ENCODE measurements around the gene ARHGAP22. TPM values are rescaled to one million over a fixed set of nuclear protein-coding genes. Genes with fewer than 3 reads are reported as not detected.

The ARHGAP22 gene
- total RNA-seq, 1 experiment from 2014 or later, result 1.8 TPM

DNA sequence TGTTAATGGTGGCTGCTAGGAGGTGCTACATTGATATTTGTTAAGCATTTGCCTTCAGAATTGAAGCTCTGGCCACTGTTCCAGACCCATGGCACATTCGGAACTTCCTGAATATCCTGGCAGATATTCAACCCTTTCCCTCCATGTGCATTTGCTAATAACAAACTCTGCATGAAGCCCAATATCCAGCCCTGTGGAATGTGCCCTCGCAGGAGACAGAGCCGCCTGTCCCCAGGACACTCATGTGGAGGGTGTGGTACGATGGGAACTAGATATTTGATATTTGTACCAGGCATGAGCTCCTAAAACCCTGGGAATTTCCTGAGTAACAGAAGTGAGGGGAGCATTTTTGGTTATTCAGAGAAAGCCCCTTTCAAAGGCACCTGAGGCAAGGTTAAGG lies 21.6 kb upstream of the ARHGAP22 start:
- Histone ChIP-seq H3K4me1 (ENCODE audit: control insufficient read depth, insufficient read depth, low read length) (no peaks in the 10 kb centered on the region), H3K9me3 (ENCODE audit: control insufficient read depth, insufficient read depth, low read depth, low read length) (peaks cover 5% of the 10 kb centered on the region; the same call in 1 of the 2 replicates), H3K27me3 (ENCODE audit: control insufficient read depth, insufficient read depth, low read length) (0 out of 2 replicates have a peak, but pooled peaks cover 6% of the 10 kb centered on the region), H3K4me3 (ENCODE audit: low read depth in 2 of 2, low read length in 2 of 2) (no peak overlapping the region), H3K27ac (ENCODE audit: low read length) (no peak overlapping the region), H3K36me3 (ENCODE audit: control insufficient read depth, insufficient read depth, low read length) (no peaks in the 10 kb centered on the region)
- ChIA-PET CTCF (interaction anchor here (1.0 kb wide), 1 partner anchor 11 kb away, joined by 3 read pairs; no protein-coding TSS in a partner anchor), POLR2A (no interaction called here)
- TF ChIP-seq, protein P1, sequence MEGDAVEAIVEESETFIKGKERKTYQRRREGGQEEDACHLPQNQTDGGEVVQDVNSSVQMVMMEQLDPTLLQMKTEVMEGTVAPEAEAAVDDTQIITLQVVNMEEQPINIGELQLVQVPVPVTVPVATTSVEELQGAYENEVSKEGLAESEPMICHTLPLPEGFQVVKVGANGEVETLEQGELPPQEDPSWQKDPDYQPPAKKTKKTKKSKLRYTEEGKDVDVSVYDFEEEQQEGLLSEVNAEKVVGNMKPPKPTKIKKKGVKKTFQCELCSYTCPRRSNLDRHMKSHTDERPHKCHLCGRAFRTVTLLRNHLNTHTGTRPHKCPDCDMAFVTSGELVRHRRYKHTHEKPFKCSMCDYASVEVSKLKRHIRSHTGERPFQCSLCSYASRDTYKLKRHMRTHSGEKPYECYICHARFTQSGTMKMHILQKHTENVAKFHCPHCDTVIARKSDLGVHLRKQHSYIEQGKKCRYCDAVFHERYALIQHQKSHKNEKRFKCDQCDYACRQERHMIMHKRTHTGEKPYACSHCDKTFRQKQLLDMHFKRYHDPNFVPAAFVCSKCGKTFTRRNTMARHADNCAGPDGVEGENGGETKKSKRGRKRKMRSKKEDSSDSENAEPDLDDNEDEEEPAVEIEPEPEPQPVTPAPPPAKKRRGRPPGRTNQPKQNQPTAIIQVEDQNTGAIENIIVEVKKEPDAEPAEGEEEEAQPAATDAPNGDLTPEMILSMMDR (IDR thresholded peaks at IDR 0.05), result no peak
- no peak for TF ChIP-seq POLR2AphosphoS5 (IDR thresholded peaks at IDR 0.05; ENCODE audit: low read depth, low read length)
- TF ChIP-seq, protein P2, sequence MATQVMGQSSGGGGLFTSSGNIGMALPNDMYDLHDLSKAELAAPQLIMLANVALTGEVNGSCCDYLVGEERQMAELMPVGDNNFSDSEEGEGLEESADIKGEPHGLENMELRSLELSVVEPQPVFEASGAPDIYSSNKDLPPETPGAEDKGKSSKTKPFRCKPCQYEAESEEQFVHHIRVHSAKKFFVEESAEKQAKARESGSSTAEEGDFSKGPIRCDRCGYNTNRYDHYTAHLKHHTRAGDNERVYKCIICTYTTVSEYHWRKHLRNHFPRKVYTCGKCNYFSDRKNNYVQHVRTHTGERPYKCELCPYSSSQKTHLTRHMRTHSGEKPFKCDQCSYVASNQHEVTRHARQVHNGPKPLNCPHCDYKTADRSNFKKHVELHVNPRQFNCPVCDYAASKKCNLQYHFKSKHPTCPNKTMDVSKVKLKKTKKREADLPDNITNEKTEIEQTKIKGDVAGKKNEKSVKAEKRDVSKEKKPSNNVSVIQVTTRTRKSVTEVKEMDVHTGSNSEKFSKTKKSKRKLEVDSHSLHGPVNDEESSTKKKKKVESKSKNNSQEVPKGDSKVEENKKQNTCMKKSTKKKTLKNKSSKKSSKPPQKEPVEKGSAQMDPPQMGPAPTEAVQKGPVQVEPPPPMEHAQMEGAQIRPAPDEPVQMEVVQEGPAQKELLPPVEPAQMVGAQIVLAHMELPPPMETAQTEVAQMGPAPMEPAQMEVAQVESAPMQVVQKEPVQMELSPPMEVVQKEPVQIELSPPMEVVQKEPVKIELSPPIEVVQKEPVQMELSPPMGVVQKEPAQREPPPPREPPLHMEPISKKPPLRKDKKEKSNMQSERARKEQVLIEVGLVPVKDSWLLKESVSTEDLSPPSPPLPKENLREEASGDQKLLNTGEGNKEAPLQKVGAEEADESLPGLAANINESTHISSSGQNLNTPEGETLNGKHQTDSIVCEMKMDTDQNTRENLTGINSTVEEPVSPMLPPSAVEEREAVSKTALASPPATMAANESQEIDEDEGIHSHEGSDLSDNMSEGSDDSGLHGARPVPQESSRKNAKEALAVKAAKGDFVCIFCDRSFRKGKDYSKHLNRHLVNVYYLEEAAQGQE (IDR thresholded peaks at IDR 0.05; ENCODE audit: insufficient read depth in 1 of 2, low read depth in 2 of 2, low read length in 1 of 2), result no peak
- no peak for TF ChIP-seq SIN3A (IDR thresholded peaks at IDR 0.05; ENCODE audit: borderline replicate concordance, insufficient read depth, low read depth, low read length)
- no peak for TF ChIP-seq TCF7L2 (IDR thresholded peaks at IDR 0.05; ENCODE audit: low read depth, low read length)
- in situ Hi-C loops (cut with HindIII; ENCODE audit: low pct_unique_long_range_greater_than_20kb, low sequenced_read_pairs), result no loop called here
- ATAC-seq (no peak), DNase-seq (ENCODE audit: low read depth, low spot score) (no peak)
- no TSS peak for BruUV-seq (replicated peaks)
- intact Hi-C loops (cut with micrococcal nuclease; ENCODE audit: unreplicated experiment), result no loop called here

DNA sequence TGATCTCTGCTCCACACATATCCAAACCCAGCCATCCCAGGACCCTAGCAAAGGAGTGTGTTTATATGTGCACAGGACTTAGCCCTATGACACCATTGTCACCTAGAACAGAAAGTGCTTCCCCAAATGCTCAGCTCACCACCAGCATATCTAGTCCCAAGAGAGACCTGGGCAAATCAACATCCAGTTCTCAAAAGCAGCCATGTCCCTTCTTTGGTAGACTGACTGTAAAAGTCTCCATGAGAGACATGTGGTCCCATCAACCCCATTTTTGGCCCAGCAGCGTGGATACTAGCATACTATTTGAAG lies 20.9 kb upstream of the ARHGAP22 start:
- H3K36me3 ChIP-seq (ENCODE audit: control insufficient read depth, insufficient read depth, low read length), result no peaks in the 10 kb centered on the region
- ChIA-PET CTCF (no interaction called here), POLR2A (no interaction called here)
- ATAC-seq (no peak), DNase-seq (ENCODE audit: low read depth, low spot score) (no peak)
- TF ChIP-seq, protein P2 (IDR thresholded peaks at IDR 0.05; ENCODE audit: insufficient read depth in 1 of 2, low read depth in 2 of 2, low read length in 1 of 2), result no peak
- TF ChIP-seq SIN3A (IDR thresholded peaks at IDR 0.05; ENCODE audit: borderline replicate concordance, insufficient read depth, low read depth, low read length) (no peak), POLR2AphosphoS5 (IDR thresholded peaks at IDR 0.05; ENCODE audit: low read depth, low read length) (no peak), TCF7L2 (IDR thresholded peaks at IDR 0.05; ENCODE audit: low read depth, low read length) (no peak)
- TF ChIP-seq, protein P1 (IDR thresholded peaks at IDR 0.05), result no peak
- H3K4me3 ChIP-seq (ENCODE audit: low read depth in 2 of 2, low read length in 2 of 2), result no peak overlapping the region
- BruUV-seq (replicated peaks), result no TSS peak
- H3K27me3 ChIP-seq (ENCODE audit: control insufficient read depth, insufficient read depth, low read length), result 0 out of 2 replicates have a peak, but pooled peaks cover 6% of the 10 kb centered on the region
- intact Hi-C loops (cut with micrococcal nuclease; ENCODE audit: unreplicated experiment), result no loop called here
- in situ Hi-C loops (cut with HindIII; ENCODE audit: low pct_unique_long_range_greater_than_20kb, low sequenced_read_pairs), result no loop called here
- no peaks in the 10 kb centered on the region for H3K4me1 ChIP-seq (ENCODE audit: control insufficient read depth, insufficient read depth, low read length)
- peaks cover 5% of the 10 kb centered on the region; the same call in 1 of the 2 replicates for H3K9me3 ChIP-seq (ENCODE audit: control insufficient read depth, insufficient read depth, low read depth, low read length)
- H3K27ac ChIP-seq (ENCODE audit: low read length), result no peak overlapping the region
